ENCODE results near the gene ARHGEF19. TPM values are rescaled to one million over a fixed set of nuclear protein-coding genes. Genes with fewer than 3 reads are reported as not detected.

ARHGEF19 gene
- total and polyA plus RNA-seq, 8 donors, result 5.0 to 17.1 (median 9.7) TPM

GRCh38 chr1:16219968-16220500, 7.6 kb upstream of the ARHGEF19 start:
- 95% methylated on average over 4 of the region's 4 CpGs for WGBS, 2 donors

DNA sequence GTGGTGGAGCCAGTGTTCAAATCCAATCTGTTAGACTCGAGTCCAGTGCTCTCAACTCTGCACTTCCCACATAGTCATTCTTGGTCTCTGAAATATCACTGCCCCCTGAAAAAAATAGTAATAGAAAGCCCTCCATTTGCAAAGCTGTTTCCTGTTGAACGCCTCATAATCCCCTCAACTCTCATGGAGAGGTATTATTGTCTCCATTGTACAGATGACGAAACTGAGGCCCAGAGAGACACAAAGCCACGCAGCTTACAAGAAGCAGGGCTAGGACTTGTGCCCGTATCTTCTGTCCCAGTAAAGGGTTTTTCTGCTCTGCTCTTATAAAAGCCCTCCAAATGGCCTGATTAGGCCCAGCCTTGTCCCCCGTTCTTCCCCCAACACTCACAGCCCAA, 6.2 kb upstream of the ARHGEF19 start:
- Histone ChIP-seq H3K4me3 (no peak overlapping the region), H3K4me1 (no peaks in the 10 kb centered on the region), H3K27ac (no peak overlapping the region), H3K27me3 (no peaks in the 10 kb centered on the region), H3K9me3 (no peaks in the 10 kb centered on the region), H3K36me3 (no peaks in the 10 kb centered on the region)
- intact Hi-C loops (cut with DNase I), result no loop called here
- no peak for ATAC-seq
- TF ChIP-seq, protein P1, sequence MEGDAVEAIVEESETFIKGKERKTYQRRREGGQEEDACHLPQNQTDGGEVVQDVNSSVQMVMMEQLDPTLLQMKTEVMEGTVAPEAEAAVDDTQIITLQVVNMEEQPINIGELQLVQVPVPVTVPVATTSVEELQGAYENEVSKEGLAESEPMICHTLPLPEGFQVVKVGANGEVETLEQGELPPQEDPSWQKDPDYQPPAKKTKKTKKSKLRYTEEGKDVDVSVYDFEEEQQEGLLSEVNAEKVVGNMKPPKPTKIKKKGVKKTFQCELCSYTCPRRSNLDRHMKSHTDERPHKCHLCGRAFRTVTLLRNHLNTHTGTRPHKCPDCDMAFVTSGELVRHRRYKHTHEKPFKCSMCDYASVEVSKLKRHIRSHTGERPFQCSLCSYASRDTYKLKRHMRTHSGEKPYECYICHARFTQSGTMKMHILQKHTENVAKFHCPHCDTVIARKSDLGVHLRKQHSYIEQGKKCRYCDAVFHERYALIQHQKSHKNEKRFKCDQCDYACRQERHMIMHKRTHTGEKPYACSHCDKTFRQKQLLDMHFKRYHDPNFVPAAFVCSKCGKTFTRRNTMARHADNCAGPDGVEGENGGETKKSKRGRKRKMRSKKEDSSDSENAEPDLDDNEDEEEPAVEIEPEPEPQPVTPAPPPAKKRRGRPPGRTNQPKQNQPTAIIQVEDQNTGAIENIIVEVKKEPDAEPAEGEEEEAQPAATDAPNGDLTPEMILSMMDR (IDR thresholded peaks at IDR 0.05), result no peak
- DNase-seq, result no peak
- 94 to 98% methylated on average over 6 of the region's 6 CpGs for WGBS, 2 donors
- no peak for FAIRE-seq

More at GRCh38 chr1:16219968-16220500, 7.6 kb upstream of the ARHGEF19 start:
- Histone ChIP-seq H3K27me3 (no peaks in the 10 kb centered on the region), H3K4me3 (no peak overlapping the region), H3K27ac (no peak overlapping the region), H3K4me1 (no peaks in the 10 kb centered on the region), H3K36me3 (no peaks in the 10 kb centered on the region), H3K9me3 (no peaks in the 10 kb centered on the region)
- TF ChIP-seq, protein P1 (IDR thresholded peaks at IDR 0.05), result no peak
- DNase-seq (peak in 1 of 6 donors; percentile 12), ATAC-seq (no peak), FAIRE-seq (no peak)
- intact Hi-C loops (cut with DNase I), result no loop called here

- TF ChIP-seq, protein P1 (IDR thresholded peaks at IDR 0.05), result no peak
- H3K9me3 ChIP-seq, result no peaks in the 10 kb centered on the region
- H3K4me1 ChIP-seq, result peaks cover under 1 to 2% (median 2%) of the 10 kb centered on the region in 3 donors
- DNase-seq (peak in 4 of 6 donors; percentile 42 to 81 (median 52)), FAIRE-seq (no peak), ATAC-seq (no peak)
- intact Hi-C loops (cut with DNase I), result no loop called here
- H3K27ac ChIP-seq, result peak overlapping the region in 1 of 4 donors; percentile 41
- no peaks in the 10 kb centered on the region for H3K27me3 ChIP-seq
- 68 to 75% methylated on average over 12 of the region's 12 CpGs for WGBS, 2 donors
- H3K36me3 ChIP-seq, result no peaks in the 10 kb centered on the region
- H3K4me3 ChIP-seq, result no peak overlapping the region
Measured at GRCh38 chr1:16218014-16218673, 5.7 kb upstream of the ARHGEF19 start.

DNA sequence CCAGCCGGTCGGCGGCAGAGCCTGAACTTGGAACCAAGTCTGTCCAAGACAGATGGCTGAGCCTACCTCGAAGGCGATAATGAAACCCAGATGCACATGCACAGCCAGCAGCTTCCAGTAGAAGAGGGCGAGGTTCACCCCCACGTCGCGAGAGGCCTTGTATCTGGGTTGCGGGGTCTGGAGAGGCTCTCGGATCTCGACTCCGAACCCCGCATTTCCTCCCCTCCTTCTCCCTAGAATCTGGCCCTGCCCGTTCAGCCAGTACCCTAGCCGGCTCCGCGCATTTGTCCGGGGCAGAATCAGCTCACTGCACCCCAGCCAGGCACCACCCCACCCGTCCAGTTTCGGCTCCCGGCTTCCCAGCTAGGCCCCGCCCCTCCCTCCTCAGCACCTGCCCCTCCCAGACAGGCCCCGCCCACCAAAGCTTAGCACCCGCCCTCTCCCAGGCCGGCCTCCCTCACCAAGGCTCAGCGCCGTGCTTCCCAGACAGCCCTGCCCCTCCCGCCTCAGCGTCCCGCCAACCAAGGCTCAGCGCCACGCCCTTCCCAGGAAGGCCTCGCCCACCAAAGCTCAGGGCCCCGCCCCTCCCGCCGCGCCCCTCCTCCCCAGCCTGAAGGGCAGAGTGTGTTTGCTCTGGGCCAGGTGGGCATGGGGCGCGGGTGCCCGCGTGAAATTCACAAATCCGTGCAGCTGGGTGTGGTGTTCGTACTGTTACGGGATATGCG, 4.8 kb upstream of the ARHGEF19 start:
- H3K27me3 ChIP-seq, result no peaks in the 10 kb centered on the region
- WGBS, 2 donors, result 1 to 2% methylated on average over 35 to 46 of the region's 46 CpGs
- H3K9me3 ChIP-seq, result no peaks in the 10 kb centered on the region
- H3K4me1 ChIP-seq, result peaks cover 7 to 8% (median 8%) of the 10 kb centered on the region in 3 donors
- no peaks in the 10 kb centered on the region for H3K36me3 ChIP-seq
- peak; percentile 91 to 96 (median 93) for ATAC-seq
- intact Hi-C loops (cut with DNase I), result no loop called here
- TF ChIP-seq, protein P1 (IDR thresholded peaks at IDR 0.05), result no peak
- H3K4me3 ChIP-seq, result peak overlapping the region; percentile 8 to 54 (median 28)
- peak; percentile 34 for FAIRE-seq
- peak; percentile 98 to 100 (median 100) for DNase-seq
- H3K27ac ChIP-seq, result peak overlapping the region; percentile 2 to 82 (median 64)
